Left hindlimb (tissue), 1 donor: Measurements from ENCODE around the gene DCAF4L1.
A peak's percentile ranks its signal among the peaks of the same experiment; 100 is the strongest.

Experiments used
- DNase-seq: peaks from one replicate; pipeline ENCODE4 v3.0.0-alpha.2; 2018

The DCAF4L1 gene, protein sequence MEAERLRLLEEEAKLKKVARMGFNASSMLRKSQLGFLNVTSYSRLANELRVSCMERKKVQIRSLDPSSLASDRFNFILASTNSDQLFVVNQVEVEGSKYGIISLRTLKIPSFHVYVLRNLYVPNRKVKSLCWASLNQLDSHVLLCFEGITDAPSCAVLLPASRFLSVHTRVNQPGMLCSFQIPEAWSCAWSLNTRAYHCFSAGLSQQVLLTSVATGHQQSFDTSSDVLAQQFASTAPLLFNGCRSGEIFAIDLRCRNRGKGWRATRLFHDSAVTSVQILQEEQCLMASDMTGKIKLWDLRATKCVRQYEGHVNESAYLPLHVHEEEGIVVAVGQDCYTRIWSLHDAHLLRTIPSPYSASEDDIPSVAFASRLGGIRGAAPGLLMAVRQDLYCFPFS

DNA sequence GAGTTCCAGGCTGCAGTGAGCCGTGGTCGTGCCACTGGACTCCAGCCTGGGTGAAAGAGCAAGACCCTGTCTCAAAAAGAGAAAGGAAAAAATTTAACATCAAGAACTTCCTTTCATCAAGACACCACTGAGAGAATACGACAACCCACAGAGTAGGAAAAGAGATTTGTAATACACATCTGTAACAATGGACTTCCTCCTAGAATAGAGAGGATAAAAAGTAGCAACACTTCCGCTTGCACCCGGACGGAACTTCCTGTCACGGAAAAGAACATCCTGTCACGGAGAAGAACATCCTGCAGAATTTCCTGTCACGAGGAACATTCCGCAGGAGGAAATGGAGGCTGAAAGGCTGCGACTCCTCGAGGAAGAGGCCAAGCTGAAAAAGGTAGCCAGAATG lies at the start of gene DCAF4L1:
Gene DCAF4L1 (plus strand): TSS at position 301 of the 400 bp plus-strand sequence. CDS start 37 bp downstream, at position 338.
- no peak for DNase-seq

DNA sequence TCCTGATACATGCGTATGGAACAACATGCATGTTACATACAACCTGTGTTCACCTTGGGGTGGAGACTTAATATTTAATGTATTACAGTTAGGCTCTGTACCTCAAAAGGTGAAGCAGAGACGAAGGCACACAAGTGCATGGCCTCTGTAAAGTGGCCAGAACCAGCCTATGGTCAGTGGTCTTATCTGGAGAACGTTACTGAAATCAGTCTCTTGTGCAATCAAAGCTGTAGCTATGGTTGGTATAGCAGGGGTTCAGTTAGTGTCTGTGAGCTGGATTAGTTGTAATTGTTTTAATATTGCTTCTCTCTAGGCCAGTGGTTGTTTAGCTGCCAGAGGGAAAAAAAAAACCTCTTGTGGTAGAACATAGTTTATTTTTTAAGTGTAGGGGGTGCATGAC lies 48.6 kb upstream of the DCAF4L1 start:
- no peak for DNase-seq

DNA sequence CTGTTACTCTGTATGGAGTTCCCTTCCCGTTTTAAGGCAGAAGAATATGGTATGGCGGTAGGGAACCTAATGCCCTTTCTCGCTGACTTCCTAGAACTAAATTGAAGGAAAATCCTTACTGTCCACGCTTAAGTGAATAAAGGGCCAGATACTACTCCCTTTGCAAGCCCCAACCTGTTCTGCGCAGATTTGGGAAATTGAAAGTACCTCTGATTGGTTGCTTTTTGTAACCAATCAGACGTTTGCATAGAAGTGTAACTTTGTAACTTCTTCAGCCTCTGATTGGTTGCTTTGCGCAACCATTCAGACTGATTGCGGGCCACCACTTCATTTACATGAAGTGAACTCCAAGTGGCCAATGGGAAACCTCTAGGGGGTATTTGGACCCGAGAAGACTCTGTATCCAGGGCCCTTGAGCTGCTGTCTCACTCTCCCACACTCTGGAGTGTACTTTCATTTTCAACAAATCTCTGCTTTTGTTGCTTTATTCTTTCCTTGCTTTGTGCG lies 47.5 kb upstream of the DCAF4L1 start:
- DNase-seq = no peak

DNA sequence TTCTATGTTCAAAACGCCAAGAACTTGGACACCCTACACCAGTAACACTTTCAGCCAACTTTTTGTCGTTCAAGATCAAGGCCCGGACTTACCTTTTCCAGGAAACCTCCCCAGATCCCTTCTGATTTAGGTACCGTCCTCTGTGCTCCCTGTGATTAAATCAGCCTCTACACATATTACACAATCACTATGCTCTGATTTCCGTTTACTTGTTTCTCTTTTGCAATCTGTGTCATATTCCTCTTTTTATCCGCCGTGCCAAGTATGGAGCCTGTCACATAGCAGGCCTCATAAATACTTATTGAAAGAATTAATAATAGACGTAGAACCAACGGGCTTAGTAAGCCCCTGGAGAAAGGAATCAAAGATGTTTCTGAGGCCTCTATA lies 47.0 kb upstream of the DCAF4L1 start:
- DNase-seq = no peak

DNA sequence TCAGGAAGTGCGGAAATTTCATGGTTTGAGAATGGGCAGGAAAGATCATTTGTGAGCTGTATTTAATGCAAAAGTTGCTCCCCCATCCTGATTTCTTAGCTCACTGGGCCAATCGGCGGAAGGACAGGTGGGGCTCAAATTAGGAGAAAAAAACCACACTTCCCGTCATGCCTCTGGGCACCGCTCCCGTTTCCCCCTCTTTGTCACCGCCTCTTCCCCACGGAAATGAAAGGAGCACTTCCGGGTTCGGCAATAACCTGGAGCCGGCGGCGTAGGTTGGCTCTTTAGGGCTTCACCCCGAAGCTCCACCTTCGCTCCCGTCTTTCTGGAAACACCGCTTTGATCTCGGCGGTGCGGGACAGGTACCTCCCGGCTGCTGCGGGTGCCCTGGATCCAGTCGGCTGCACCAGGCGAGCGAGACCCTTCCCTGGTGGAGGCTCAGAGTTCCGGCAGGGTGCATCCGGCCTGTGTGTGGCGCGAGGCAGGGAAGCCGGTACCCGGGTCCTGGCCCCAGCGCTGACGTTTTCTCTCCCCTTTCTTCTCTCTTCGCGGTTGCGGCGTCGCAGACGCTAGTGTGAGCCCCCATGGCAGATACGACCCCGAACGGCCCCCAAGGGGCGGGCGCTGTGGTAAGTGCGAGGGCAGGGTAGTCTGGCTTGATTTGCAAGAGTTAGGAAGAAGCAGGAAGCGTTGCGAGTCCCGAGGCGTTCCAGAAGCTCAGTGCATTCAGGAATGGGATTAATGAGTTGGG lies 46.5 kb upstream of the DCAF4L1 start, which contains the start of gene TMEM33:
Gene TMEM33 (plus strand): TSS at position 529 of the 751 bp plus-strand sequence. CDS start 56 bp downstream, at position 585.
- peak; percentile 90 for DNase-seq

DNA sequence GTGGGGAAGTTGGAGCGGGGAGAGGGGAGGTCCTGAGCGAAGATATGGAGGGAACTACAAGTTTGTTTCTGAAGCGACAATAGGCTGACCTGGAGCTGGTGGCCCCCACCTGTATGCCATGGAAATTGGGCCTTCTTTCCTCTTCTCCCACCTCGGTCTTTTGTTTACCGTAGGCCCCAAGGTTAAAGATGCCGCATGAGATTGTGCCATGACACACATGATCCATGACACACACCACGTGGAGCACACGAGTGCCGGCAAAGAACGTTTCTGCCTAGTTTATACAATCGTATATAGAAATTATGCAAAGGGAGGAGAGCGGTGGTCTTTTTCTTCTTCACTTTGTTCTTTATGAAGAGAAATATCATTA lies 45.9 kb upstream of the DCAF4L1 start:
- DNase-seq = no peak

DNA sequence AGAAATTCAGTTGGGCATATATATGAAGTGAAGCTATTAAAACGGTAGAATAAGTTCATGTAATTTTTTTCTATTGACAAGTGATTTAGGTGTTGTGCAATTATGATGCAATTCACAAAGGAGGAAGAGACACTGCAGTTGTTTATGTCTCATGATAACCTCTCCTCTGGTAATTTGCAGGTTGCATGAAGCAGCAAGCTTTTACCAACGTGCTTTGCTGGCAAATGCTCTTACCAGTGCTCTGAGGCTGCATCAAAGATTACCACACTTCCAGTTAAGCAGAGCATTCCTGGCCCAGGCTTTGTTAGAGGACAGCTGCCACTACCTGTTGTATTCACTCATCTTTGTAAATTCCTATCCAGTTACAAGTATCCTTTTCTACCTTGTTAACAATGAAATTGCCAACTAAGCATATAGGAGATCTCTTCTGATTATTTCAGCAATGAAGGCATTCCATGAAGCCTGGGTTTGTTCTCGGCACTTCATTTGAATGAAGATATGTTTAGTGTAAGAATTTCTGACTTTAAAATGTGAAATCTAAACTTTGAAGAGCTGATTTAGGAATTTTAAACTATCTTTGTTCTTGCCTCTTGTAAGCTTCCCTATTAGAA lies 42.4 kb upstream of the DCAF4L1 start:
- DNase-seq = no peak

DNA sequence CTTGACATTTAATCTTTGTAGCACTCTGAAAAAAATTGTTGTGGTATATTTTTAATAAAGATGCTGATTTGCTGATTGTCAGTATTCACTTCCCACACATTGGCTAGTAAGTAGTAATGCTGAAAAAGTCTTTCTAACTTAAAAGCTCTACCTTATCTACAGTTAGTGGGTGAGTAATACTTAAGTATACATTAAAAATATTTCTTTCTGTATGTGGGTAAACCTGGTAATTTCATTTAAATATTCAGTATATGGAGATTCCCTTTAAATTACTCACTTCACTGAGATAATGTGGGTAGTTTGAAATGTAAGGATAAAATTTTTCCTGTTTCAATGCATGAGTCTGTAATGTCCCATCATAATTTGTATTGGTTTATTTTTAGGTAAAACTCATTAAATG lies 40.7 kb upstream of the DCAF4L1 start:
- no peak for DNase-seq

DNA sequence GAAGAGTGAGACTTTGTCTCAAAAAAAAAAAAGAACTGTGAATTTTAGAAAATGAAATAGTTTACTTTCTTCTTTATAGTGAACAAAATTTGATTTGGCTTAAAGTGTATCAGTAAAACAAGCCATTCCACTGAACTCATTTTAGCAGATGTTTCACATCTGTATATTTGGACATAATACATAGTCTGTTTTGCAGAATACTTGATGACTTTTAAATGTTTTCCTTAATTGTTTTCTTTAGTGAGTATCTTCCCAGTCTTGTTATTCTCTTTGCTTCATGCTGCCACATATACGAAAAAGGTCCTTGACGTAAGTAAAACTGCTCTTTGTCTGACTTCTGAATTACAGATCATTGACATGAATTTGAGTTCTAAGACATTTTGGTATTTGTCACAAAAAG lies 38.0 kb upstream of the DCAF4L1 start:
- DNase-seq = no peak

DNA sequence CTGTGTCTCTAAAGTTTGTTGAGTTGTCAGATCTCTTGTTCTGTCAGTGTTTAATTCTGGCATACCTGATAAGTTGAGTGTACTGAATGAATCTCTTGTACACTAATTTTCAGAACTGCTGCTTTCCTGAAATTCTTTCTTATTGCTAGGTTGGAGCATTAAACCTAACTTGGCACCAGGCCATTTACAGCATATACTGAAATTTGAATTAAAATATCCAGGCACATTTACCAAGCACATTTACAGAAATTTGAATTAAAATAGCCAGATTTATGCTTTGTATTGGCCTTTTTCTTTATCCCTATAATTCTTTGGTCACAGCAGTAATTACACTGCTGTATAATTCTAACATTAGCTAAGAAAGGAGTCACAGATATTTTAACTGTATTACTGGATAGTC lies 37.5 kb upstream of the DCAF4L1 start:
- DNase-seq = no peak

DNA sequence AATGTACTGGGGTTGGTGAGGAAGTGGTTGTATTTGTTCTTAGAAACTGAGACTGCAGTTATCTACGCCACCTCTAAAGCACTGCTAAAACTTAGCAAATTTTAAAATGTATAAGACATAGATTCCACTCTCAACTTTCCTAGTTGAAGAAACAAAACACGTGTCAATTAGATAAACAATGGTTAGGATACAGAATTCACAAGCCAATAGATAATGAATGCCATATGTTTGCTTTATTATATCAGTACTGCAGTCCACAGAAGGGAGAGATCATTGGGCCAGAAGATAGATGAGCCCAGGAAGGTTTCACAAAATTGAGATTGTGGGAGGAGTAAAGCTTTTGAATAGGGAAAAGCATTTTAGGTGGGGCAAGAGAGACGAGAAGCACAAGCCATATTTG lies 32.0 kb upstream of the DCAF4L1 start:
- DNase-seq = no peak

DNA sequence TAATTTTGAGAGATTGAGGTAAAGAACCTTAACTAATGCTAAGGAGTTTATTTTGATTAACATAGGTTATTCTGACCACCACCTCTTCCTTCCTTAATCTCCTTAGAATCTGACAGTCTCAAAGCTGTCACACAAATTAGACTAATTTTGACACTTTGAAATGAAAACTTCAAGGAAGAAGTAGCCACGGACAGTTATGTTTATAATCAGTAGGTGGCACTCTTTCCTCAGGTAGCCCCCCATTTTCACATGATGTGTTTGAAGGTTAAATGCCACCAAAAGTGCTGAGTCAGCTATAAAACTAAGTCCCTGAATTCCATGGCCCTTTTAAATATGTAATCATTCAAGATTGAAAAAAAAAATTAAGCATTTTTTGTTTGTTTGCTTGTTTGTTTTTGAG lies 23.9 kb upstream of the DCAF4L1 start:
- no peak for DNase-seq

DNA sequence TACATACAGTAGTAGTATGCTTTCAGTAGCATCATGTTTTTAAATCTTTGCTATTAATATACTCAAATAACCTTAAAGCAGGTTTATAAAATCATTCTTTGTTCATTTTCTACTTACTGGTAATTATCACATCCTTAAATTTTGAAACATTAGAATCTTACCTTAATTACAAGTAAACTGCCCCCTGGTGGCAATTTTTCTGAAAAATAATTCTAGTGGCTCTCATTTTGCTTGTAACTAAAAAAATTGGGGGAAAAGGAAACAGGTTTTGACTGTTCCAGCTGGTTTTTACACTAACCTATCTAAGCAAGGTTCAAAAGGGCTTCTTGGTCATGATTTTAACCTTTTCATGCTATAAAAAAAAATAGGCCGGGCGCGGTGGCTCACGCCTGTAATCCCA lies 18.5 kb upstream of the DCAF4L1 start:
- no peak for DNase-seq

DNA sequence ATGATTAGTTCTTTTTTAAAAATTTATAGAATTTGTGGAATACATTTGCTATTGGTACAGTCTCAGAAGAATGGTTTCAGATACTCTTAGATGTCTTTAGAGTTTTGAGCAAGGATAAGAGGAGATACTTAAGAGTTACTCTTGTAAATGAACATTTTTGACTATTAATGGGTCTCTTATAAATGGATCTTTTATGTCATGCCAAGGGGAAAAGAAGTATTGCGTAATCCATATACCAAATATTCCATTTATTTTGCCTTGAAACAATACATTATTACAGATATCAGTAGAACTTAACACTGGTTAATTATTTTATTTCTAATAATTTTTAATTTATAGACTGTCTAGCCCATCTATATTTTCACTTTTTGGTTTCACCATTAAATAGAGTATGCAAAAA lies 17.2 kb upstream of the DCAF4L1 start:
- DNase-seq = no peak

DNA sequence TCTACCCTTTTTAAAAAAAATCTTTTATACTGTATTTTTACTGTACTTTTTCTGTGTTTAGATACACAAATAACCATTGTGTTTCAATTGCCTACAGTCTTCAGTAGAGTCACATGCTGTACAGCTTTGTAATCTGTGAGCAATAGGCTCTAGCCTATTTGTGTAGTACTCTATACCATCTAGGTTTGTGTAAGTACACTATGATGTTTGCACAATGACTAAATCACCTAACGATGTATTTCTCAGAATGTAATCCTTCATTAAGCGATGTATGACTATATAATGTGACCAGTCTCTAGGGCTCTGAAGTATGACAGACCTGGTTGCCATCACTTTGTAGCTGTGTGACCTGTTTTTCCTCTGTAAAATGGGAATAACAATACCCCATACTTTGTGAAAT lies 14.2 kb upstream of the DCAF4L1 start:
- no peak for DNase-seq

DNA sequence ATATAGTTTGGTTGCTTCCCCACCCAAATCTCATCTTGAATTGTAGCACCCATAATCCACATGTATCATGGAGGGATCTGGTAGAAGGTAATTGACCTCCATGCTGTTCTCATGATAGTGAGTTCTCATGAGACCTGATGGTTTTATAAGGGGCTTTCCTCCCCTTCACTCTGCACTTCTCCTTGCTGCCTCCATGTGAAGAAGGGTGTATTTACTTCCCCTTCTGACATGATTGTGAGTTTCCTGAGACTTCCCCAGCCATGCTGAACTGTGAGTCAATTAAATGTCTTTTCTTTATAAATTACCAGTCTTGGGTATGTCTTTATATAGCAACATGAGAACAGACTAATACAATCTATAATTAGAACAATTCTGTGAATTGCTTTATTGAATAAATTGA lies 11.9 kb upstream of the DCAF4L1 start:
- no peak for DNase-seq

DNA sequence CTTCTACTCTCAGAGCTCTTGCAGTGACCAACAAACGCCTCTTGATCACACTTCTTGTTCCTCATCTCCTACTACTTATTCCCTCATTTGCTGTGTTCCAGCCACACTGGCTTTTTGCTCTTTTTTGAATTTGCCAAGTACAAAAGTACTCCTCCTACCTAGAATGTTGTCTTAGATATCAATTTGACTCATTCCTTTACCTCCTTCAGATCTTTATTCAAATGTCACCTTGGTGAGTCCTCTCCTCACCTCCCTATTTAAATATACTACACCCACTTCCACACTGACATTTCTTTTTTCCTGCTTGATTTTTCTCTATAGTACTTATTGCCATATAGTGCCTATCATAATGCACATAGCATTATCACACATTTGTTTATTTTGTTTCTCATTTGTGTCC lies 6.2 kb upstream of the DCAF4L1 start:
- DNase-seq = no peak

DNA sequence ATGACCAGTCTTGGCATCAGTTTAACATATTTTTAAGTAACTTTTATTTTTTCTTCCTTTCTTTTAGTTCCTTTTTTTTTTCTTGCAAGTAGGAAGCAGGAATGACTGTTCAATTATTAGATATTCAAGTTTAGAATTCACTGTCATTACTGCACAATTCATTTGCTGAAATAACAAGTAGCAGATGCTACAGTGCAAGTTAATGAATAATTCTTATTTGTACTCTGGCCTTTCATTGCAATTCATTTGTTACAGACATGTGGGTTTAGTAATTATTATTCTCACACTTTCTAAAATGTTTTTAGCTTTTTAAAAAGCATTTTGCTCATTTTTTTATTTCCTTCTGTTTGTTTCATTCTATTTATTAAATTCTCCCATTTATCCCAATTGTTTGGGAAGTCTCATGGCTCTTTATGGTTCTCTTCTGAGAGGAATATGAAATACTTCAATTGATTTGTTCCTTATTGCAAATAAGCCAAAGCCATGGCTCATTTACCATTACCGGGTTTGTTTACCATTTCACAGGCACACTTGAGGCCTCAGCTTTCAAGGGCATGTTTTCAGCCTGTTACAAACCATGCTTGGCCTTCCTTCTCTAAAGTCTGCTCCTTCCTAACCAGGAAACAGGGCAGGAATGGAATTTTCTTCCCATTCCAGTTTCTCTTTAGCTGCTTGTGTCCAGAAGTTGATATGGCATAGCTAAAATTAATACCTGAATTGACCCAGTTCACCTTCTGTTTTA lies 4.6 kb upstream of the DCAF4L1 start:
- DNase-seq = no peak

DNA sequence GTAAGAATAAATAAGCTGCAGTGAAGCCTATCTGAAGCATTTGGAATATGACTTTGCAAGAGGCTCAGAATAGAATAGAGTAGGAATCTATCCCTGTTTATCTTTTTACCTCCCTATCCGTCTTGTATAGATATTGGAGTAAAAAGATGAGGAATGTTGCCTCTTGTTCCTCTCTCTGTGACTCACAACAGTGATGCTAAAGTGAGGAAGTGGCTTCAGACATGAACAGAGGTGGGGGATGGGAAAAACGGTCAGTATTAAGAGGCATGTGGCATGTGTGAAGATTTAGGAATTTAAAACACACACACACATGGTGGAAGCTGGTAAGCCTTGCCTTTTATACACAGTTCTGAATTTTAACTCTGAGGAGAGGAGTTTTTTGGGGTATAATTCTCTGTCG lies 3.8 kb upstream of the DCAF4L1 start:
- DNase-seq = no peak

DNA sequence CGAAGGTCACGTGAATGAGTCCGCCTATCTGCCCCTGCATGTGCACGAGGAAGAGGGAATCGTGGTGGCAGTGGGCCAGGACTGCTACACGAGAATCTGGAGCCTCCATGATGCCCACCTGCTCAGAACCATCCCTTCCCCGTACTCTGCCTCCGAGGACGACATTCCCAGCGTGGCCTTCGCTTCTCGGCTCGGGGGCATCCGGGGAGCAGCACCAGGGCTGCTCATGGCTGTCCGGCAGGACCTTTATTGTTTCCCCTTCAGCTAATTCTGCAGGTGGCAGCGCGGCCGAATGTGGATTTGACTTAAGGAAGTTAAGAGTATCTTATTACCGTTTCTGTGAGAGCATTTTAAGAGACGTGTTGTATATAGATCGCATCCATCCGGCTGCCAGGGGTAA lies 1.2 kb downstream of the DCAF4L1 start:
- DNase-seq = no peak

DNA sequence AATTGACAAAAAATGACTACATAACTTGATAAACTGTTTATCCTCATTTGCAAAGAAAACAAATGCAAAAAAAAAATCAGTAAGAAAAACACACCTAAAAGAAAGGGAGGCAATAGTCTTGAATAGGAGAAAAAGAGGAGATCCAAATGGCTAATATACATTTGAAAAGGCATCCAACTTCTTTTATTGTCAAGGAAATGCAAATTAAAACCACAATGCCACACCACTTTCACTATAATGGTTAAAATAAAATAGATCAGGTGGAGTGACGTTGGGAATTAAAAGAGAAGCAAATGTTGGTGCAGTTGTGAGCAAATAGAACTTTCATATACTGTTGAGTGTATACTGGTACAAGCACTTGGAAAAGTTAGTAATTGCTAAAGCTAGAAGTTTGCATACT lies 3.6 kb downstream of the DCAF4L1 start:
- DNase-seq = no peak

DNA sequence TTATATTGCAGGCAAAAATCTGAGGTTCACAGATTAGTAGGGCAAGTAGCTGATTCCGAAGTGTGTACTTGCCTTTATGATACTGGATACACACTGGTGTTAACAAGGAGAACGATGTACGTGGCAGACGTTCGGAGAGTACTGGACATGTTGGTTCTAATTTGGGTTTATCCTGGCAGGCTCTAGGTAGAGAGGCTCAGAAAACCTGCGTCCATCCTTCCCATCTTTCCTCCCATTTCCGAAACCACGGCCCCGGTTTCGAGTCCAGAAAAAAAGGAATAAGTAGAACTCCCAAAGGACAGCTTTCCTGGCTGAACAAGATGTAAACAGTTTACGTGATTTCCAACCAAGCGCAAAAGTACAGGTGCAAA lies 8.4 kb downstream of the DCAF4L1 start:
- no peak for DNase-seq
